GM18873 (cell line): Measurements from ENCODE around the gene GMPPA.

ENCODE experiments used
- ATAC-seq: cut with Tn5 transposase; IDR thresholded peaks from one replicate; pipeline ENCODE4 v1.9.1; 2021; ENCODE audit warnings: mild to moderate bottlenecking, moderate library complexity, moderate number of reproducible peaks; ENCODE audit not compliant: unreplicated experiment, low FRiP score

The GMPPA gene

GRCh38 chr2:219515874-219516629 lies 17.4 kb downstream of the GMPPA start:
- no peak for ATAC-seq

DNA sequence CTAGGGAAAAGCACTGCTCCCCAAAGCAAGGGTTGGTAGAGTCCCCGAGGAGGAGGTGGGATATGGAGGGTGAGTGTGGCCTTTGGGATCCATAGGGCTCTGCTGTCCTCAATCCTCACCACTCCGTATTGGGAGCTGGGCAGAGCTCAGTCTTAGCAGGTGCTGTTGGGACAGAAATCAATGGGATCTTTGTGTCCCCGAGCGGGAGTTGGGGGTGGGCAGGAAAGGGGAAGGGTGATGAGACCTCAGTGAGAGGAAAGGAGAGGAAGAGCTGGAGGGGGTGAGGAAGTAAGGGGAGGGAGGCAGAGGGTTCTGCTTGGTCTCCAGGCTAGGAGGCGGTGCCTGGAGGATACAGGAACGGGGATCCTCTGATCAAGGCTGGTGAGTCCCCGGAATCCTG lies 18.2 kb downstream of the GMPPA start:
- ATAC-seq: no peak

GRCh38 chr2:219517954-219518778 lies 19.5 kb downstream of the GMPPA start:
- no peak for ATAC-seq

DNA sequence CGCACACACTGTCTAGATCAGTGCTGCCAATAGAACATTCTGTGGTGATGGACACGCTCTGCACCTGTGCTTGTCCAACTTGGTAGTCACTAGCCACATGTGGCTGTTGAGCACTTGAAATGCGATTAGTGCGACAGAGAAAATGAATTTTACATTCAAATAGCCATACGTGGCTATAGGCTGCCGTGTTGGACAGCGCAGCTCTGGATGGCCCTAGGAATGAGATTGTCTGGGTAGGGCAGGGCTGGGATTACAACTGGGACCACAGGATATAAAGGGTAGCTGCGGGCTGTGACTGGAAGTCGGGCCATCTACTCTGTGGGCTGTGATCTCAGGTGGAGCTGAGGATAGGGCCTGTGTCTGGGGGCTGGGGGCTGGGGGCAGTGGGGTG lies 20.8 kb downstream of the GMPPA start:
- no peak for ATAC-seq

DNA sequence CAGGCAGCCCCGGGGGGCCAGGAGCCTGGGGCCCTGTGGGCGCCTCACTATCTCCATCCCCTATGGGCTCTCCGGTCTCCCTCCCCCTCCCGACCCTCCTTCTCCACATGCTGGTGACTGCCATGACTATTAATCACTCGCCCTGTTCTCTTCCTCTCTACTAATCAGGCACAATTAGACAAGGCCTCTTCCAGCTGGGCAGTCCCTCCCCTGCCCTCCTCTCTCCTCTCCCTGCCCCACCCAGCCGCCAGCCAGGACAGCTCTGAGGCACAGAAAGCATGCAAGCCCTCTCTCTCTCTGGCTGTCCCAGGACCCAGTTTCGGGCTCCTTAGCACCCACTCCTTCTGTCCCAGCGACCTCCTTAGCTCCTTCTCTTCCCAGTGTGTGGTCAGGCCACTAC lies 21.4 kb downstream of the GMPPA start:
- no peak for ATAC-seq

GRCh38 chr2:219521066-219521880 lies 22.6 kb downstream of the GMPPA start:
- ATAC-seq: no peak

DNA sequence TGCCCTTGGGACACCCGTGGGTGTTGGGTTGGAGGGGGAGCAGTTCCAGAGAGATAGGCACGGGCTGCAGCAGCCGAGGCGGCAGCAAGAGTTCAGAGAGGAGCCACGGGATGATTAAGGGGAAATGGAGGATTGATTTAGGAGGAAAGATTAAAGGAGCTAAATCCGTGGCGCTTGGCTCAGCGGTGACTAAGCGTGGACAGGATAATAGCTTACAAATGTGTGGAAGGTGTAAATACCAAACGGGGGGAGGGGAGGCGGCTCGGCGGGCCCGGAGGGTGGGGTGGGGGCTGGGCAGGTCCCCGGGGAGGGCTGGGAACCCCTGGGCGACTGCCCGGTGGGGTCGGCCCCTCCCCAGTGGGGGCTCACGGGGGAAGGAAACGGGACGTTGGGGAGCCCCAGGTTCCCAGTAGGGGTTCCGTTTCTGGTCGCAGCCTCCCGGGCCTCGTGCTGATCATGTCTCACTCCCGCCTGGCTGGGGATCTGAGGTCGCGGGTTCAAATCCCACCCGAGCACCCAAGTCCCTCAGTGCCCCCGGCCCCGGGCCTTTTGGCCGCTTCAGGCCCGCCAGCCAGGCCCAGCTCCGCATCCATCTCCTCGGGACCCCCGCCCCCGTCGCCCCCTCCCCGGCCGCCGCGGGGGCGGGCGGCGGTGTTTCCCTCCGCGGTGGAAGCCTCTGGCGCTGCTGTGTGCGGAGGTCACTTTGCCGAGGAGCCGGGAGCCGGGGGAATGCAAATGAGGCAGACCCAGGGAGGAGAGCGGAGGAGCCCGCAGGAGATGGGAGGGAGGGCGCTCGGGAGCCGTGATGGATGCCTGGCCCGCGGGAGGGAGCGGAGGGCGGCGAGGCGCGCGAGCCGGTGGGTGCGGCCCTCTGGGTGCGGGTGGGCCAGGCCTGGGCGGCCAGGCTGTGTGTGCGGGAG lies 23.7 kb downstream of the GMPPA start:
- ATAC-seq: no peak

GRCh38 chr2:219523031-219523671 lies 24.5 kb downstream of the GMPPA start:
- no peak for ATAC-seq

DNA sequence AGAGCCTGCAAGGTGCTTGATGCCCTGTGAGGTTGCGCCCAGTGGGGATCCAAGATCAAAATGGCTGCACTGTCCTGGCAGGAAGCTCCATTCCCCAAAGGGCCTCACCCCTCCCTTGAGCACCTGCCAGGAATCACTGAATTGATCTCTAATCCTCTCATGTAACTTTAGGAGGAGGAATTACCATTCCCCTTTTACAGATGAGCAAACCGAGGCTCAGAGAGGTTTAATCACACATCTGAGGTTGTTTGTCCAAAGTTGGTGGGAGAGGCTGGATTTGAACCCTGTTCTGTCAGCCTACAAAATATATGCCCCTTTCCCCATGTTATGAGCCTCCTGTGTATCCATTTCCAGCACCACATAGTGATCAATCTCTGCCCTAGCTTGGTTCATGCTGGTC lies 26.1 kb downstream of the GMPPA start:
- no peak for ATAC-seq

DNA sequence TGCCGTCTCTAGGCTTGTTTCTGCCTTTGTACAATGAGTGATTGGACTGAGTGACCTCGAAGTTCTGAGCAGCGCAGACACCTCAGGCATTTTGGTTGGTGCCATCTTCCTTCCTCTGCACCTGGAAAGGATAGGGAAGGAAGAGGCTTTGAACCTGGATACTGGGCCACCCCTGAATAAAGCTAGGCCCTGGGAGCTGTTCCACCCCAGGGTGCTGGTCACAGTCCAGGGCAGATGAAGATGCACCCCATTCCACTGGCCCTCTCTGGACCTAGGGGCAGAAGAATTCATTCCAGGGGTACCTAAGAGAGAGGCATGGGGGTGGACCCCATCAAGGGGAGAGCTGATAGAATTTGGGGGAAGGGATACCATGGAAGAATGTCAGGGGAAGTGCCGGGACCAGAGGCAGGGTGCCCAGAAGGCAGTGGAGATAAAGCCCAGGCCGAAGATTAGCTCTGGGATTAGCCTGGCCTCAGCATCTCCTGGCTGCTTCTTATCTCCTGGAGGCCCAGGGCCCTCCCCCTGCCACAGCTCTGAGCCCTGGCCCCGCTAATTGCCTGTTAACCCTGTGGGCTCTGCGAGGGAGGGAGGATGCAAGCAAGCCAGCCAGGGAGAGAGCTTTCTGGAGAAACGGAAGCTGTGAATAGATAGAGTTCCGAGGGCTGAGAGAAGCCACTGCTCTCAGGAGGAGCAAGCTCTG lies 27.0 kb downstream of the GMPPA start:
- ATAC-seq: no peak

- no peak for ATAC-seq
Observed at GRCh38 chr2:219526320-219527075, 27.8 kb downstream of the GMPPA start.

DNA sequence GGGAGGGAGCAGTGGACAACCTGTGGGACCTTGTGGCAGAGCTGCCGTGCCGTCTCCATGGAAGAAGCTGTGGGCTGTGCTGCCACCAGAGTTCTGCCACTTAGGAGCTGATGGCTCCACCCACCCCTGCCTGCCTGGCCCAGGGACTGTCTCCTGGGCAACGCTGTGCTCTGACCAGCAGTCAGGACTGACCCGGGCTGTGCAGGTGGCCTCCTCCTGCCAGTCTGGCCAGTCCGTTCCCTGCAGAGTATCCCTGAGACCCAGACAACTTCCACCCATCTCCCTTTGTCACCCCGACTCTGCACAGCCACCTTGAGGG lies 28.3 kb downstream of the GMPPA start:
- ATAC-seq: no peak

- no peak for ATAC-seq
Observed at GRCh38 chr2:219527472-219527871, 28.8 kb downstream of the GMPPA start.

- ATAC-seq: peak; percentile 76
Observed at GRCh38 chr2:219530048-219530963, 31.6 kb downstream of the GMPPA start.

DNA sequence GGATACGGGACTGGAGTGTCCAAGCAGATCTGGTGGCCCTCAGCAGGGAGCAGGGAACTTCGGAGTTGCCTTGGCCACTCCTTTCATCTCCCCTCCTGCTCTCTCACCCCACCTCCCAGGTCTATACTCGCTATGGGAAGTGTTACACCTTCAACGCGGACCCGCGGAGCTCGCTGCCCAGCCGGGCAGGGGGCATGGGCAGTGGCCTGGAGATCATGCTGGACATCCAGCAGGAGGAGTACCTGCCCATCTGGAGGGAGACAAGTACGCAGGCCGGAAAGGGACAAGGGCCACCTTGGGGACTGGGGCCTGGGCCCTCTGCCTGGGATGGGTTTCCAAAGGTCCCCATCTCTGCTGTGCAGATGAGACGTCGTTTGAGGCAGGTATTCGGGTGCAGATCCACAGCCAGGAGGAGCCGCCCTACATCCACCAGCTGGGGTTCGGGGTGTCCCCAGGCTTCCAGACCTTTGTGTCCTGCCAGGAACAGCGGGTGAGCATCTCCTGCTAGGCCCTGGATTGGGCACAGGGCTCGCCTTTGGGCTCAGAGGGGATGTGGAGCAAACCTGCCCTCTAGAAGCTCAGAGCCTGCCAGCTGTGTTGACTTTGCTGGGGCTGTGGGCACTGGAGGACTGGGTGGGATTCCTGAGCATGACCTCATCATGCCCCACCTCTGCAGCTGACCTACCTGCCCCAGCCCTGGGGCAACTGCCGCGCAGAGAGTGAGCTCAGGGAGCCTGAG lies 33.1 kb downstream of the GMPPA start:
- ATAC-seq: no peak

GRCh38 chr2:219532378-219532649 lies 33.6 kb downstream of the GMPPA start:
- no peak for ATAC-seq
